B cell (primary cell): ENCODE results near the gene ANKRD24.

Source experiments
- CTCF ChIP-seq: fragments of 200-600 bp; IDR thresholded peaks from one replicate; pipeline ENCODE4 v1.8.0; 2022; ENCODE audit warnings: antibody characterized with exemption, mild to moderate bottlenecking
- EZH2 ChIP-seq: IDR thresholded peaks from 2 replicates; pipeline ENCODE4 v1.6.1; 2012; ENCODE audit warnings: borderline replicate concordance, low read depth, mild to moderate bottlenecking, moderate library complexity, low read length; ENCODE audit not compliant: insufficient read depth, poor library complexity, severe bottlenecking

GRCh38 chr19:4157164-4157563 is 25.3 kb upstream of the ANKRD24 start:
- TF ChIP-seq CTCF (no peak), EZH2 (no peak)
